Upper lobe of right lung (tissue), 1 donor: Measurements from ENCODE around the gene TSHZ1. TPM values are rescaled to one million over a fixed set of nuclear protein-coding genes. Genes with fewer than 3 reads are reported as not detected.

Source experiments
- ATAC-seq: fragments of 200-7000 bp; cut with Tn5 transposase; one replicate; pipeline ENCODE4 v1.9.1; 2020; ENCODE audit warnings: mild to moderate bottlenecking, moderate library complexity
- DNase-seq: peaks from one replicate; pipeline ENCODE4 v3.0.0-alpha.2; 2020
- H3K27ac ChIP-seq: fragments of 200-600 bp; one replicate; pipeline ENCODE4 v1.8.0; 2022
- H3K27me3 ChIP-seq: fragments of 200-600 bp; one replicate; pipeline ENCODE4 v1.8.0; 2022; ENCODE audit warnings: mild to moderate bottlenecking
- H3K36me3 ChIP-seq: fragments of 200-600 bp; one replicate; pipeline ENCODE4 v1.8.0; 2022
- H3K4me1 ChIP-seq: fragments of 200-600 bp; one replicate; pipeline ENCODE4 v1.8.0; 2022
- H3K4me3 ChIP-seq: fragments of 200-600 bp; one replicate; pipeline ENCODE4 v1.8.0; 2022; ENCODE audit warnings: mild to moderate bottlenecking
- H3K9me3 ChIP-seq: fragments of 200-600 bp; one replicate; pipeline ENCODE4 v1.8.0; 2022
- intact Hi-C: fragments of 100-400 bp; cut with DNase I; formaldehyde crosslinking; loops from one replicate; pipeline ENCODE4 v1.11.0; 2022
- total RNA-seq: library from RNA; stranded (reverse); fragmentation: NEBNext Ultra II Directional; extraction: Animal tissue kit (Norgen Biotek cat#: 25700); gene quantifications from one replicate; pipeline ENCODE4 v1.2.1, GENCODE V29; 2021
- TF ChIP-seq, protein P1 (sequence below): fragments of 200-600 bp; IDR thresholded peaks from one replicate; pipeline ENCODE4 v1.8.0; 2022; ENCODE audit warnings: antibody characterized with exemption
- donor health status: DM: no; HTN: yes; CAD: no; lungs with severe emphysema.

TSHZ1 gene
- total RNA-seq, 1 donor from 2014 or later: 17.3 TPM

DNA sequence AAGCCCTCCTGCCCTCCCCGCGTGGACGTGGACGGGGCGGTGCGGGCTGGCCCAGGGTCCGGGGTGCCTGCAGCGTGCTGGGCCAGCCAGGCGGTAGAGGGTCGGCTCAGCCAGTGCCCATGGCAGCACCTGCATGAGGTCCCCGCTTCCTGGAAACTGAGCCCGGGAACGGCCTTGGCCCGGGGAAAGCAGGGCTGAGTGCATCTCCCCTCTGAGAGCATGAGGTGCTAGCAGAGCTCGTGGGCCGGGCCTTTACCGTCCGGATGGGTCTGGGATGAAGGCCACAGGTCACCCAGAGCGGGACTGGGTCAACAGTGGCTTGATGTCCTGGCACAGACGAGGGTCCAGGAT lies 39.8 kb downstream of the TSHZ1 start:
- Histone ChIP-seq H3K9me3 (no peaks in the 10 kb centered on the region), H3K36me3 (no peaks in the 10 kb centered on the region), H3K4me3 (no peak overlapping the region), H3K27ac (no peak overlapping the region), H3K27me3 (no peaks in the 10 kb centered on the region), H3K4me1 (peaks cover 33% of the 10 kb centered on the region)
- intact Hi-C loops: no loop called here
- TF ChIP-seq, protein P1, sequence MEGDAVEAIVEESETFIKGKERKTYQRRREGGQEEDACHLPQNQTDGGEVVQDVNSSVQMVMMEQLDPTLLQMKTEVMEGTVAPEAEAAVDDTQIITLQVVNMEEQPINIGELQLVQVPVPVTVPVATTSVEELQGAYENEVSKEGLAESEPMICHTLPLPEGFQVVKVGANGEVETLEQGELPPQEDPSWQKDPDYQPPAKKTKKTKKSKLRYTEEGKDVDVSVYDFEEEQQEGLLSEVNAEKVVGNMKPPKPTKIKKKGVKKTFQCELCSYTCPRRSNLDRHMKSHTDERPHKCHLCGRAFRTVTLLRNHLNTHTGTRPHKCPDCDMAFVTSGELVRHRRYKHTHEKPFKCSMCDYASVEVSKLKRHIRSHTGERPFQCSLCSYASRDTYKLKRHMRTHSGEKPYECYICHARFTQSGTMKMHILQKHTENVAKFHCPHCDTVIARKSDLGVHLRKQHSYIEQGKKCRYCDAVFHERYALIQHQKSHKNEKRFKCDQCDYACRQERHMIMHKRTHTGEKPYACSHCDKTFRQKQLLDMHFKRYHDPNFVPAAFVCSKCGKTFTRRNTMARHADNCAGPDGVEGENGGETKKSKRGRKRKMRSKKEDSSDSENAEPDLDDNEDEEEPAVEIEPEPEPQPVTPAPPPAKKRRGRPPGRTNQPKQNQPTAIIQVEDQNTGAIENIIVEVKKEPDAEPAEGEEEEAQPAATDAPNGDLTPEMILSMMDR: no peak
- ATAC-seq: peak; percentile 37
- no peak for DNase-seq

- peaks cover 40% of the 10 kb centered on the region for H3K4me1 ChIP-seq
- H3K27me3 ChIP-seq: no peaks in the 10 kb centered on the region
- no peak overlapping the region for H3K27ac ChIP-seq
- TF ChIP-seq, protein P1: no peak
- intact Hi-C loops: no loop called here
- no peak for ATAC-seq
- H3K4me3 ChIP-seq: no peak overlapping the region
- H3K36me3 ChIP-seq: no peaks in the 10 kb centered on the region
- no peak for DNase-seq
- H3K9me3 ChIP-seq: no peaks in the 10 kb centered on the region
Observed at GRCh38 chr18:75251466-75251865, 40.9 kb downstream of the TSHZ1 start.

- TF ChIP-seq, protein P1: no peak
- H3K9me3 ChIP-seq: no peaks in the 10 kb centered on the region
- ATAC-seq: no peak
- H3K27me3 ChIP-seq: no peaks in the 10 kb centered on the region
- H3K36me3 ChIP-seq: no peaks in the 10 kb centered on the region
- intact Hi-C loops: no loop called here
- peaks cover 39% of the 10 kb centered on the region for H3K4me1 ChIP-seq
- no peak overlapping the region for H3K27ac ChIP-seq
- no peak for DNase-seq
- H3K4me3 ChIP-seq: no peak overlapping the region
Observed at GRCh38 chr18:75252136-75252535, 41.5 kb downstream of the TSHZ1 start.

DNA sequence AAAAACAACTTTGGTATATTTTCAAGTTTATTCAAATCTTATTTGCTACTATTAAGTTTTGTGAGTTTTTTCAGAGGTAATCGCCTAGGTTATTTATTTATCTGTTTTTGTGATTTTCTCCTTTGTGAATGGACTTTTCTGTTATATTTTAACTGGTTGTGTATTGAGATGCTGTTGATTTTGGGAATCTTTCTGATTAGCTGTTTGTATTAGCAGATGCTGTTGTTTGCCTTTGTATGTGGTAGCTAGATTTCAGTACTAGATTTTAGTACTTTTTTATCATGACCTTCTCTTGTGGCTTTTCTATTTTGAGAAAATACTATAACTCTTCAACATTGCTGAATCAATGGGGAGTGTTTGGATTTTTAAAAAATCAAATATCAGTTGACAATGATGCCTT lies 42.4 kb downstream of the TSHZ1 start:
- TF ChIP-seq, protein P1: no peak

GRCh38 chr18:75253784-75254183 lies 43.2 kb downstream of the TSHZ1 start:
- H3K4me3 ChIP-seq: no peak overlapping the region
- H3K36me3 ChIP-seq: no peaks in the 10 kb centered on the region
- no peaks in the 10 kb centered on the region for H3K9me3 ChIP-seq
- intact Hi-C loops: no loop called here
- peaks cover 29% of the 10 kb centered on the region for H3K4me1 ChIP-seq
- ATAC-seq (no peak), DNase-seq (no peak)
- no peaks in the 10 kb centered on the region for H3K27me3 ChIP-seq
- peak overlapping the region; percentile 43 for H3K27ac ChIP-seq
- TF ChIP-seq, protein P1: no peak

More for the DNA sequence above, 42.4 kb downstream of the TSHZ1 start:
- no peaks in the 10 kb centered on the region for H3K36me3 ChIP-seq
- ATAC-seq: no peak
- no peak overlapping the region for H3K4me3 ChIP-seq
- no peaks in the 10 kb centered on the region for H3K27me3 ChIP-seq
- peaks cover 36% of the 10 kb centered on the region for H3K4me1 ChIP-seq
- intact Hi-C loops: no loop called here
- H3K27ac ChIP-seq: peak overlapping the region; percentile 43
- H3K9me3 ChIP-seq: no peaks in the 10 kb centered on the region
- DNase-seq: no peak

DNA sequence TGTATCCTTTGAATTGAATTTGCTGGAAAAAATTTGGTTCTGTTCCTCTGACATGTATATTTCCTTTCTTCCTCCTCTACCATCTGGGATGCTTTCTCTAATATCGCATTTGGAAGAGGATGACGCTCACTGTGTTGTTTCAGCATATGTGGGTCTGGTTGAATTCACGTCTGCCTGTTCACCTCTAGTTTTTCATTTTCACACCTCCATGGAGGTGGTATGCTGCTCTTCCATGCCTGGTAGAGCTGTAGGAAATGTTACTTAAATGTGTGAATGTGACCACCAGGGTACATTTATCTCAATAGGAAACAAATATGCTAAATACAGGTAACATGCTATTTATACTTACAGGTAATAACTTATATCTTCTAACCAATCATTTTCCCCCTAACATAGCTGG lies 44.5 kb downstream of the TSHZ1 start:
- H3K9me3 ChIP-seq: no peaks in the 10 kb centered on the region
- DNase-seq: no peak
- intact Hi-C loops: no loop called here
- no peak overlapping the region for H3K4me3 ChIP-seq
- no peak overlapping the region for H3K27ac ChIP-seq
- TF ChIP-seq, protein P1: no peak
- H3K36me3 ChIP-seq: no peaks in the 10 kb centered on the region
- H3K27me3 ChIP-seq: no peaks in the 10 kb centered on the region
- no peak for ATAC-seq
- peaks cover 29% of the 10 kb centered on the region for H3K4me1 ChIP-seq
